Testis (tissue), 2 donors: Measurements from ENCODE around the gene RPL13A.

Experiments
- CTCF ChIP-seq, 3 experiments: fragments of 450-650 bp in 2 of 3; fragments of 200-600 bp in 1 of 3; sonication (generic) in 1 of 3; IDR thresholded peaks; one replicate each; pipeline ENCODE4 v1.5.1; 2016 to 2019; ENCODE audit warnings: antibody characterized with exemption in 3 of 3, mild to moderate bottlenecking in 2 of 3, moderate library complexity in 1 of 3
- POLR2A ChIP-seq: fragments of 450-650 bp; IDR thresholded peaks from one replicate; pipeline ENCODE4 v1.6.1; 2017; ENCODE audit warnings: antibody characterized with exemption, mild to moderate bottlenecking, moderate library complexity

- TF ChIP-seq CTCF (IDR thresholded peaks at IDR 0.05): no peak
- no peak for TF ChIP-seq POLR2A
Measured at GRCh38 chr19:49497047-49497788, 9.8 kb downstream of the RPL13A start.
